ENCODE results near the gene BAIAP2.

DNA sequence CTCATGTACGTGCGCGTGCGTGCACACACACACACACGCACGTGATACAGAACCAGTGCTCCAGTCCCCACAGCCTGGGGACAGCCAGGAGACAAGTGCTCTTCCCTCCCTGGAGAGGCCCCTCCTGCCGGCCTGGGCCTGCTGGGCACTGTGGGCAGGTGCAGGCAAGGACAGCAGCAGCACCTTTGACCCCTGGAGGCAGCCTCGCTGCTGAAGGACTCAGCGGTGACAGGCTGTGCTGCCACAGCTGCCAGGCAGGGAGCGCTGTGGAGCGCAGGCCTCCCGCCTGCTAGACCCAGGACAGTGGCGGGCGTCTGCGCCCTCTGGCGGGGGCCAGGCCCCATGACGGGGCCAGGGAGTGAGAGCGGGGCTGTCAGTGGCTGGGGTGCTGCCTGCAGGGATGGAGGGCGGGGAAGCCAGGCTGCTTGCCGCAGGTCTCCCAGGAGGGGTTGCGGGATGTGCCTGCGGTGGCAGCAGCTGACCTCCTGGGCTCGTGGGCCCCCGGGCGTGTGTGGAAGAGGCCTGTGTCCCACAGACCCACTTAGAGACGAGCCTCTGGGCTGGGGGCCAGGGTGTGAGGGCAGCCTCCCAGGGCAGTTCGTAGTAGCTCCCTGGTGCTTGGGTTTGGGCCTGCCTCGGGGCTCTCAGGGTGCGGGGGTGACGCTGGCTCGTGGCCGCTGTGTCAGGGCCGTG, 66.8 kb downstream of the BAIAP2 start:
- TF ChIP-seq POLR2A (IDR thresholded peaks at IDR 0.05) (no peak), POLR2AphosphoS5 (IDR thresholded peaks at IDR 0.05) (peak; percentile 29 to 59 (median 50))
- TF ChIP-seq, protein P1, sequence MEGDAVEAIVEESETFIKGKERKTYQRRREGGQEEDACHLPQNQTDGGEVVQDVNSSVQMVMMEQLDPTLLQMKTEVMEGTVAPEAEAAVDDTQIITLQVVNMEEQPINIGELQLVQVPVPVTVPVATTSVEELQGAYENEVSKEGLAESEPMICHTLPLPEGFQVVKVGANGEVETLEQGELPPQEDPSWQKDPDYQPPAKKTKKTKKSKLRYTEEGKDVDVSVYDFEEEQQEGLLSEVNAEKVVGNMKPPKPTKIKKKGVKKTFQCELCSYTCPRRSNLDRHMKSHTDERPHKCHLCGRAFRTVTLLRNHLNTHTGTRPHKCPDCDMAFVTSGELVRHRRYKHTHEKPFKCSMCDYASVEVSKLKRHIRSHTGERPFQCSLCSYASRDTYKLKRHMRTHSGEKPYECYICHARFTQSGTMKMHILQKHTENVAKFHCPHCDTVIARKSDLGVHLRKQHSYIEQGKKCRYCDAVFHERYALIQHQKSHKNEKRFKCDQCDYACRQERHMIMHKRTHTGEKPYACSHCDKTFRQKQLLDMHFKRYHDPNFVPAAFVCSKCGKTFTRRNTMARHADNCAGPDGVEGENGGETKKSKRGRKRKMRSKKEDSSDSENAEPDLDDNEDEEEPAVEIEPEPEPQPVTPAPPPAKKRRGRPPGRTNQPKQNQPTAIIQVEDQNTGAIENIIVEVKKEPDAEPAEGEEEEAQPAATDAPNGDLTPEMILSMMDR (IDR thresholded peaks at IDR 0.05), result peak; percentile 96 to 100 (median 99)

Data from breast epithelium (tissue), 3 donors.